Suprapubic skin (tissue), 4 donors: Measurements from ENCODE around the gene AMIGO3. TPM values are rescaled to one million over a fixed set of nuclear protein-coding genes. Genes with fewer than 3 reads are reported as not detected.
A peak's percentile ranks its signal among the peaks of the same experiment; 100 is the strongest.

Experiments used
- DNase-seq, 2 donors: peaks; one replicate each; pipeline ENCODE4 v3.0.0-alpha.2; 2019; ENCODE audit warnings: low spot score in 2 of 2
- H3K27ac ChIP-seq: fragments of 200-600 bp; sonication (generic); one replicate; pipeline ENCODE4 v1.5.1; 2019
- H3K27me3 ChIP-seq: fragments of 200-600 bp; sonication (generic); one replicate; pipeline ENCODE4 v1.5.1; 2019
- H3K36me3 ChIP-seq: fragments of 200-600 bp; sonication (generic); one replicate; pipeline ENCODE4 v1.5.1; 2019
- H3K4me1 ChIP-seq: fragments of 200-600 bp; sonication (generic); one replicate; pipeline ENCODE4 v1.5.1; 2019
- H3K4me3 ChIP-seq: fragments of 200-600 bp; sonication (generic); one replicate; pipeline ENCODE4 v1.5.1; 2019; ENCODE audit warnings: mild to moderate bottlenecking
- H3K9me3 ChIP-seq: fragments of 200-600 bp; sonication (generic); one replicate; pipeline ENCODE4 v1.5.1; 2019
- EP300 ChIP-seq: sonication (generic); formaldehyde crosslinking; IDR thresholded peaks from one replicate; pipeline ENCODE4 v1.6.1; 2017; ENCODE audit warnings: antibody characterized with exemption
- POLR2A ChIP-seq, 2 donors: fragments of 450-650 bp; IDR thresholded peaks; one replicate each; pipeline ENCODE4 v1.6.1; 2017; ENCODE audit warnings: antibody characterized with exemption in 2 of 2, mild to moderate bottlenecking in 2 of 2, moderate library complexity in 2 of 2
- POLR2AphosphoS5 ChIP-seq, 3 donors: sonication (generic); formaldehyde crosslinking; IDR thresholded peaks; one replicate each; pipeline ENCODE4 v1.6.1; 2017; ENCODE audit warnings: antibody characterized with exemption in 3 of 3
- WGBS: methylation state at CpG from one replicate; pipeline ENCODE4 v1.1.5; 2018; 5-methylcytosine and 5-hydroxymethylcytosine counted together
- total RNA-seq, 4 donors: library from RNA; depleted of rRNA; stranded (reverse); fragments of >200 nt; gene quantifications; one replicate each; pipeline ENCODE4 v1.1.0, GENCODE V29; 2016
- TF ChIP-seq, protein P1 (sequence below), 2 donors: fragments of 200-600 bp in 1 of 2; fragments of 450-650 bp in 1 of 2; sonication (generic) in 1 of 2; IDR thresholded peaks; one replicate each; pipeline ENCODE4 v1.5.1; 2016 to 2019; ENCODE audit warnings: antibody characterized with exemption in 2 of 2, mild to moderate bottlenecking in 1 of 2, moderate library complexity in 1 of 2

AMIGO3 gene
- total RNA-seq, 4 donors from 2014 or later = 1.6 to 3.8 (median 2.5) TPM

GRCh38 chr3:49725906-49726681 lies 6.6 kb upstream of the AMIGO3 start:
- Histone ChIP-seq H3K4me1 (peaks cover 27% of the 10 kb centered on the region), H3K36me3 (peaks cover 56% of the 10 kb centered on the region), H3K4me3 (no peak overlapping the region), H3K27me3 (no peaks in the 10 kb centered on the region), H3K9me3 (no peaks in the 10 kb centered on the region), H3K27ac (no peak overlapping the region)
- TF ChIP-seq POLR2AphosphoS5 (IDR thresholded peaks at IDR 0.05) = no peak
- no peak for TF ChIP-seq POLR2A (IDR thresholded peaks at IDR 0.05)
- TF ChIP-seq, protein P1, sequence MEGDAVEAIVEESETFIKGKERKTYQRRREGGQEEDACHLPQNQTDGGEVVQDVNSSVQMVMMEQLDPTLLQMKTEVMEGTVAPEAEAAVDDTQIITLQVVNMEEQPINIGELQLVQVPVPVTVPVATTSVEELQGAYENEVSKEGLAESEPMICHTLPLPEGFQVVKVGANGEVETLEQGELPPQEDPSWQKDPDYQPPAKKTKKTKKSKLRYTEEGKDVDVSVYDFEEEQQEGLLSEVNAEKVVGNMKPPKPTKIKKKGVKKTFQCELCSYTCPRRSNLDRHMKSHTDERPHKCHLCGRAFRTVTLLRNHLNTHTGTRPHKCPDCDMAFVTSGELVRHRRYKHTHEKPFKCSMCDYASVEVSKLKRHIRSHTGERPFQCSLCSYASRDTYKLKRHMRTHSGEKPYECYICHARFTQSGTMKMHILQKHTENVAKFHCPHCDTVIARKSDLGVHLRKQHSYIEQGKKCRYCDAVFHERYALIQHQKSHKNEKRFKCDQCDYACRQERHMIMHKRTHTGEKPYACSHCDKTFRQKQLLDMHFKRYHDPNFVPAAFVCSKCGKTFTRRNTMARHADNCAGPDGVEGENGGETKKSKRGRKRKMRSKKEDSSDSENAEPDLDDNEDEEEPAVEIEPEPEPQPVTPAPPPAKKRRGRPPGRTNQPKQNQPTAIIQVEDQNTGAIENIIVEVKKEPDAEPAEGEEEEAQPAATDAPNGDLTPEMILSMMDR (IDR thresholded peaks at IDR 0.05) = no peak
- no peak for TF ChIP-seq EP300
- peak in 1 of 2 donors; percentile 65 for DNase-seq
- WGBS = 67% methylated on average over 4 of the region's 11 CpGs

DNA sequence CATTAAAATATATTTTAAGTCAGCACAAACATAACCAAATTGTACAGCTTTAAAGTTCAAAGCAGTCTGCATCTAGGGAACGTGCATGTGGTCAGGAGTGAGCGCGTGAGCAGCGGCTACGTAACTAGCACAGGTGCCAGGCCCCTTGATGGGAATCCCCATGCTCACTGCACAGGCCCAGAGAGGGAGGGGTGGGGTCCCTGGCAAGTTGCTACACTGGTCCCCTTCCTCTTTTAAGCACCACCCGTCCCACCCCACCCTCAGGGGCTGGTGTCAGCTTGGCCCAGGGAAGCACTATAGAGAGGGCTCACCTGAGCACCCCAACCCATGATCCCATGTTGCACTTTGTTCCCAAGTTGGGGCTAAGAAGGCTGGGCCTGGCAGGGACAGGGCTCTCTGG lies 5.1 kb upstream of the AMIGO3 start:
- TF ChIP-seq POLR2AphosphoS5 (IDR thresholded peaks at IDR 0.05) = no peak
- TF ChIP-seq POLR2A (IDR thresholded peaks at IDR 0.05) = no peak
- TF ChIP-seq, protein P1 (IDR thresholded peaks at IDR 0.05) = no peak
- TF ChIP-seq EP300 = no peak
- Histone ChIP-seq H3K36me3 (peaks cover 49% of the 10 kb centered on the region), H3K4me1 (peaks cover 39% of the 10 kb centered on the region), H3K9me3 (no peaks in the 10 kb centered on the region), H3K27me3 (no peaks in the 10 kb centered on the region), H3K4me3 (peak overlapping the region; percentile 94), H3K27ac (peak overlapping the region; percentile 95)
- WGBS = 6% methylated on average over 6 of the region's 6 CpGs
- DNase-seq = peak; percentile 73 to 82

GRCh38 chr3:49723628-49724551 lies 4.4 kb upstream of the AMIGO3 start, which contains the start of gene GMPPB:
Gene GMPPB (minus strand): TSS chr3:49723951. CDS start chr3:49723726, 225 bp downstream.
- peak within 1 kb of the TSS; percentile 95 for H3K27ac ChIP-seq
- DNase-seq = peak; percentile 97 to 99
- H3K9me3 ChIP-seq = no peaks in the 10 kb centered on the region
- no peak for TF ChIP-seq EP300
- TF ChIP-seq POLR2A (IDR thresholded peaks at IDR 0.05) = peak; percentile 41 to 60
- TF ChIP-seq POLR2AphosphoS5 (IDR thresholded peaks at IDR 0.05) = peak; percentile 28 to 95 (median 47)
- TF ChIP-seq, protein P1 (IDR thresholded peaks at IDR 0.05) = no peak
- no peaks in the 10 kb centered on the region for H3K27me3 ChIP-seq
- 0% methylated on average over 28 of the region's 102 CpGs for WGBS
- H3K4me1 ChIP-seq = peaks cover 46% of the 10 kb centered on the region
- peaks cover 46% of the 10 kb centered on the region for H3K36me3 ChIP-seq
- peak within 1 kb of the TSS; percentile 94 for H3K4me3 ChIP-seq

DNA sequence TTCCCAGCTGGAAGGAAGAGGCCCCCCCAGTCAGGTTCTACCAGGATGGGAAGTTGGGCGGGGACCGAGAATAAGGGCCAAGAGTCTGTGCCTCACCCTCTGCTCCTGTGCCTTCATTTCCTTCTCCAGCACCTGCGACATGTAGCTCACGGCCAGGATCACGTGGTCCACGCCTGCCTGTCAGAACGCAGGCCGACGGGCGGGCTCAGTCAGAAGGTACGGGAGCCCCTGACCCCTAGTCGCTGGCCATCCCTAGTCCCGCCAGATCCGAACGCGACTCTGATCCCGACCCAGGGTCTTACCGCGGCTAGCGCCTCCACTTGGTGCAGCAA lies 3.8 kb upstream of the AMIGO3 start:
- 0% methylated on average over 19 of the region's 20 CpGs for WGBS
- H3K4me1 ChIP-seq = peaks cover 52% of the 10 kb centered on the region

More for the DNA sequence above, 3.8 kb upstream of the AMIGO3 start:
- DNase-seq = peak; percentile 84 to 87
- H3K27ac ChIP-seq = peak overlapping the region; percentile 95
- TF ChIP-seq POLR2A (IDR thresholded peaks at IDR 0.05) (no peak), POLR2AphosphoS5 (IDR thresholded peaks at IDR 0.05) (no peak), EP300 (no peak)
- TF ChIP-seq, protein P1 (IDR thresholded peaks at IDR 0.05) = no peak
- H3K9me3 ChIP-seq = no peaks in the 10 kb centered on the region
- no peaks in the 10 kb centered on the region for H3K27me3 ChIP-seq
- H3K36me3 ChIP-seq = peaks cover 46% of the 10 kb centered on the region
- H3K4me3 ChIP-seq = peak overlapping the region; percentile 94
